BJ (cell line): ENCODE results near the gene GABRB1. TPM values are rescaled to one million over a fixed set of nuclear protein-coding genes. Genes with fewer than 3 reads are reported as not detected.

Experiments
- CTCF ChIA-PET: fragments of 350-600 bp; formaldehyde crosslinking; extraction: SDS; loops from one replicate; lab custom pipeline; 2021; ENCODE audit warnings: antibody characterized with exemption, inconsistent platforms; lab: Yijun Ruan, JAX
- POLR2A ChIA-PET: fragments of 300-600 bp; sonication (Branson Sonifier 250); formaldehyde crosslinking; extraction: SDS; loops from one replicate; lab custom pipeline; 2021; ENCODE audit warnings: antibody characterized with exemption; lab: Charles Lee
- DNase-seq: peaks from one replicate; pipeline ENCODE4 v3.0.0-alpha.2; 2011; ENCODE audit warnings: low read depth
- H3K27me3 ChIP-seq: 2 replicates; pipeline ENCODE4 v1.6.0; 2011; ENCODE audit warnings: low read length; ENCODE audit not compliant: control insufficient read depth, insufficient read depth
- H3K36me3 ChIP-seq: 2 replicates; pipeline ENCODE4 v1.5.1; 2011; ENCODE audit warnings: low read length; ENCODE audit not compliant: control insufficient read depth, insufficient read depth
- H3K4me3 ChIP-seq: 2 replicates; pipeline ENCODE4 v1.5.1; 2011; ENCODE audit warnings: low read depth, mild to moderate bottlenecking, control low read depth, low read length
- CTCF ChIP-seq: IDR thresholded peaks from 2 replicates; pipeline ENCODE4 v1.5.1; 2011; ENCODE audit warnings: low read depth, mild to moderate bottlenecking, control low read depth, inconsistent platforms, low read length, moderate library complexity; ENCODE audit not compliant: insufficient read depth
- polyA plus RNA-seq: library from polyadenylated mRNA; depleted of rRNA; stranded (reverse); fragments of >200 nt; gene quantifications from 2 replicates; pipeline ENCODE4 v1.2.3, GENCODE V29; 2011

Gene GABRB1
- polyA plus RNA-seq, 1 experiment = not detected

GRCh38 chr4:47415719-47416118, 384.4 kb downstream of the GABRB1 start:
- POLR2A ChIA-PET = no interaction called here
- peaks cover 3% of the 10 kb centered on the region; the same call in 1 of the 2 replicates for H3K27me3 ChIP-seq
- CTCF ChIA-PET = interaction anchor here (1.1 kb wide), 1 partner anchor 8 kb away, joined by 3 read pairs; no protein-coding TSS in a partner anchor
- no peak for DNase-seq
- H3K36me3 ChIP-seq = no peaks in the 10 kb centered on the region
- no peak for TF ChIP-seq CTCF
- H3K4me3 ChIP-seq = no peak overlapping the region

- no peak overlapping the region for H3K4me3 ChIP-seq
- DNase-seq = no peak
- H3K36me3 ChIP-seq = no peaks in the 10 kb centered on the region
- ChIA-PET POLR2A (no interaction called here), CTCF (no interaction called here)
- TF ChIP-seq CTCF = no peak
- H3K27me3 ChIP-seq = peaks cover 4% of the 10 kb centered on the region; the same call in 1 of the 2 replicates
These were observed 386.8 kb downstream of the GABRB1 start for GRCh38 chr4:47418147-47418546.

GRCh38 chr4:47419296-47419695, 387.9 kb downstream of the GABRB1 start:
- POLR2A ChIA-PET = no interaction called here
- Histone ChIP-seq H3K36me3 (no peaks in the 10 kb centered on the region), H3K4me3 (no peak overlapping the region), H3K27me3 (peaks cover 4% of the 10 kb centered on the region; the same call in 1 of the 2 replicates)
- DNase-seq = no peak
- TF ChIP-seq CTCF = no peak
- CTCF ChIA-PET = no interaction called here

GRCh38 chr4:47425628-47426027, 394.3 kb downstream of the GABRB1 start:
- ChIA-PET CTCF (no interaction called here), POLR2A (no interaction called here)
- no peak for TF ChIP-seq CTCF
- no peak overlapping the region for H3K4me3 ChIP-seq
- no peaks in the 10 kb centered on the region for H3K36me3 ChIP-seq
- H3K27me3 ChIP-seq = peaks cover 3% of the 10 kb centered on the region
- DNase-seq = no peak

GRCh38 chr4:47427935-47428334, 396.6 kb downstream of the GABRB1 start:
- POLR2A ChIA-PET = no interaction called here
- CTCF ChIA-PET = interaction anchor here (2.0 kb wide), 1 partner anchor 11 kb away, joined by 6 read pairs; no protein-coding TSS in a partner anchor
- no peak for TF ChIP-seq CTCF
- DNase-seq = no peak
- Histone ChIP-seq H3K27me3 (peaks cover 1% of the 10 kb centered on the region; the same call in 1 of the 2 replicates), H3K4me3 (no peak overlapping the region), H3K36me3 (no peaks in the 10 kb centered on the region)
